ENCODE data around the gene ACTL8. TPM values are rescaled to one million over a fixed set of nuclear protein-coding genes. Genes with fewer than 3 reads are reported as not detected.

Gene ACTL8
- total and polyA plus RNA-seq, 2 experiments from 2014 or later = 0.38 to 0.71 TPM

DNA sequence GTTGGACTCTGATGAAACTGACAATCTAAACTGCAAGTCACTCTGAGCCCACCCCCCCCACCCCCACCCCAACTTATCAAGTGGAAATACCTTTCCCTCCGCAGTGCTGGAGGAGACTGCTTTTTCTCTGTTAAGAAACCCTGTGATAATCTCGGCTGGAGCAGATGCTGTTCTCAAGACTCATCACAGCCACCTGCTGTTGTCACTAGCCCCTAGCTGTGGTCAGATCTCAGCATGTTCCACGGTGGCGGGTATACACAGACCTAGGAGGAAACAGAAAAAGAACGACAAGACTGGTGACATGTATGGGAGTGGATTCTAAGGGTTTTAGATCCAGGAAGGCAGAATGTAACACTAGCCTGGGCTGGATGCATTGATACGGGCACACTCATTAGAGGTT is 2.3 kb downstream of the ACTL8 start:
- Histone ChIP-seq H3K9me2 (ENCODE audit: insufficient read depth) (no peaks in the 10 kb centered on the region), H3K4me1 (ENCODE audit: insufficient read depth) (no peaks in the 10 kb centered on the region), H3F3A (replicated peaks; ENCODE audit: low read depth) (no peaks in the 10 kb centered on the region), H2AFZ (no peak overlapping the region), H3K27ac (ENCODE audit: low read depth) (no peak overlapping the region), H3K4me3 (no peak overlapping the region), H3K36me3 (ENCODE audit: insufficient read depth) (peaks cover 7% of the 10 kb centered on the region; the same call in 1 of the 2 replicates), H3K4me2 (no peak overlapping the region), H3K27me3 (ENCODE audit: insufficient read depth) (no peaks in the 10 kb centered on the region), H3K79me2 (replicated peaks; ENCODE audit: insufficient read depth) (no peaks in the 10 kb centered on the region), H4K20me1 (replicated peaks; ENCODE audit: insufficient read depth) (no peaks in the 10 kb centered on the region)
- no peak for ATAC-seq
- no peak for DNase-seq (ENCODE audit: low spot score)
- Mint-ChIP-seq H3K27me3 (ENCODE audit: insufficient read depth, low read depth, poor library complexity) (peaks cover 22% of the 10 kb centered on the region), H3K4me1 (no peaks in the 10 kb centered on the region; the same call in 2 of the 3 replicates), H3K36me3 (ENCODE audit: low read depth) (peaks cover 44% of the 10 kb centered on the region), H3K9me3 (peaks cover 72% of the 10 kb centered on the region), H3K27ac (no peak overlapping the region), H3K4me3 (no peak overlapping the region)
- TF ChIP-seq ZNF114 (CRISPR knock-in tag; IDR thresholded peaks at IDR 0.05) (no peak), JUNB (IDR thresholded peaks at IDR 0.05; ENCODE audit: unreplicated experiment) (no peak), NANOG (IDR thresholded peaks at IDR 0.05; ENCODE audit: borderline replicate concordance) (no peak), STAT1 (IDR thresholded peaks at IDR 0.05; ENCODE audit: unreplicated experiment) (no peak), CREB1 (CRISPR knock-in tag; IDR thresholded peaks at IDR 0.05; ENCODE audit: low read depth) (no peak), EZH2phosphoT487 (IDR thresholded peaks at IDR 0.05; ENCODE audit: unreplicated experiment) (no peak), EZH2 (IDR thresholded peaks at IDR 0.05; ENCODE audit: low read depth, unreplicated experiment) (no peak), POLR2AphosphoS5 (IDR thresholded peaks at IDR 0.05; ENCODE audit: low read depth) (no peak), ZNF331 (CRISPR knock-in tag; IDR thresholded peaks at IDR 0.05; ENCODE audit: low read depth) (no peak)
- TF ChIP-seq, protein P1, sequence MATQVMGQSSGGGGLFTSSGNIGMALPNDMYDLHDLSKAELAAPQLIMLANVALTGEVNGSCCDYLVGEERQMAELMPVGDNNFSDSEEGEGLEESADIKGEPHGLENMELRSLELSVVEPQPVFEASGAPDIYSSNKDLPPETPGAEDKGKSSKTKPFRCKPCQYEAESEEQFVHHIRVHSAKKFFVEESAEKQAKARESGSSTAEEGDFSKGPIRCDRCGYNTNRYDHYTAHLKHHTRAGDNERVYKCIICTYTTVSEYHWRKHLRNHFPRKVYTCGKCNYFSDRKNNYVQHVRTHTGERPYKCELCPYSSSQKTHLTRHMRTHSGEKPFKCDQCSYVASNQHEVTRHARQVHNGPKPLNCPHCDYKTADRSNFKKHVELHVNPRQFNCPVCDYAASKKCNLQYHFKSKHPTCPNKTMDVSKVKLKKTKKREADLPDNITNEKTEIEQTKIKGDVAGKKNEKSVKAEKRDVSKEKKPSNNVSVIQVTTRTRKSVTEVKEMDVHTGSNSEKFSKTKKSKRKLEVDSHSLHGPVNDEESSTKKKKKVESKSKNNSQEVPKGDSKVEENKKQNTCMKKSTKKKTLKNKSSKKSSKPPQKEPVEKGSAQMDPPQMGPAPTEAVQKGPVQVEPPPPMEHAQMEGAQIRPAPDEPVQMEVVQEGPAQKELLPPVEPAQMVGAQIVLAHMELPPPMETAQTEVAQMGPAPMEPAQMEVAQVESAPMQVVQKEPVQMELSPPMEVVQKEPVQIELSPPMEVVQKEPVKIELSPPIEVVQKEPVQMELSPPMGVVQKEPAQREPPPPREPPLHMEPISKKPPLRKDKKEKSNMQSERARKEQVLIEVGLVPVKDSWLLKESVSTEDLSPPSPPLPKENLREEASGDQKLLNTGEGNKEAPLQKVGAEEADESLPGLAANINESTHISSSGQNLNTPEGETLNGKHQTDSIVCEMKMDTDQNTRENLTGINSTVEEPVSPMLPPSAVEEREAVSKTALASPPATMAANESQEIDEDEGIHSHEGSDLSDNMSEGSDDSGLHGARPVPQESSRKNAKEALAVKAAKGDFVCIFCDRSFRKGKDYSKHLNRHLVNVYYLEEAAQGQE (IDR thresholded peaks at IDR 0.05; ENCODE audit: unreplicated experiment) = no peak
- TF ChIP-seq, protein P2, sequence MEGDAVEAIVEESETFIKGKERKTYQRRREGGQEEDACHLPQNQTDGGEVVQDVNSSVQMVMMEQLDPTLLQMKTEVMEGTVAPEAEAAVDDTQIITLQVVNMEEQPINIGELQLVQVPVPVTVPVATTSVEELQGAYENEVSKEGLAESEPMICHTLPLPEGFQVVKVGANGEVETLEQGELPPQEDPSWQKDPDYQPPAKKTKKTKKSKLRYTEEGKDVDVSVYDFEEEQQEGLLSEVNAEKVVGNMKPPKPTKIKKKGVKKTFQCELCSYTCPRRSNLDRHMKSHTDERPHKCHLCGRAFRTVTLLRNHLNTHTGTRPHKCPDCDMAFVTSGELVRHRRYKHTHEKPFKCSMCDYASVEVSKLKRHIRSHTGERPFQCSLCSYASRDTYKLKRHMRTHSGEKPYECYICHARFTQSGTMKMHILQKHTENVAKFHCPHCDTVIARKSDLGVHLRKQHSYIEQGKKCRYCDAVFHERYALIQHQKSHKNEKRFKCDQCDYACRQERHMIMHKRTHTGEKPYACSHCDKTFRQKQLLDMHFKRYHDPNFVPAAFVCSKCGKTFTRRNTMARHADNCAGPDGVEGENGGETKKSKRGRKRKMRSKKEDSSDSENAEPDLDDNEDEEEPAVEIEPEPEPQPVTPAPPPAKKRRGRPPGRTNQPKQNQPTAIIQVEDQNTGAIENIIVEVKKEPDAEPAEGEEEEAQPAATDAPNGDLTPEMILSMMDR (conservative IDR thresholded peaks at IDR 0.05; ENCODE audit: low read depth in 2 of 2) = no peak
- TF ChIP-seq, protein P3, sequence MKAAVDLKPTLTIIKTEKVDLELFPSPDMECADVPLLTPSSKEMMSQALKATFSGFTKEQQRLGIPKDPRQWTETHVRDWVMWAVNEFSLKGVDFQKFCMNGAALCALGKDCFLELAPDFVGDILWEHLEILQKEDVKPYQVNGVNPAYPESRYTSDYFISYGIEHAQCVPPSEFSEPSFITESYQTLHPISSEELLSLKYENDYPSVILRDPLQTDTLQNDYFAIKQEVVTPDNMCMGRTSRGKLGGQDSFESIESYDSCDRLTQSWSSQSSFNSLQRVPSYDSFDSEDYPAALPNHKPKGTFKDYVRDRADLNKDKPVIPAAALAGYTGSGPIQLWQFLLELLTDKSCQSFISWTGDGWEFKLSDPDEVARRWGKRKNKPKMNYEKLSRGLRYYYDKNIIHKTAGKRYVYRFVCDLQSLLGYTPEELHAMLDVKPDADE (IDR thresholded peaks at IDR 0.05) = no peak
- TF ChIP-seq, protein P4, sequence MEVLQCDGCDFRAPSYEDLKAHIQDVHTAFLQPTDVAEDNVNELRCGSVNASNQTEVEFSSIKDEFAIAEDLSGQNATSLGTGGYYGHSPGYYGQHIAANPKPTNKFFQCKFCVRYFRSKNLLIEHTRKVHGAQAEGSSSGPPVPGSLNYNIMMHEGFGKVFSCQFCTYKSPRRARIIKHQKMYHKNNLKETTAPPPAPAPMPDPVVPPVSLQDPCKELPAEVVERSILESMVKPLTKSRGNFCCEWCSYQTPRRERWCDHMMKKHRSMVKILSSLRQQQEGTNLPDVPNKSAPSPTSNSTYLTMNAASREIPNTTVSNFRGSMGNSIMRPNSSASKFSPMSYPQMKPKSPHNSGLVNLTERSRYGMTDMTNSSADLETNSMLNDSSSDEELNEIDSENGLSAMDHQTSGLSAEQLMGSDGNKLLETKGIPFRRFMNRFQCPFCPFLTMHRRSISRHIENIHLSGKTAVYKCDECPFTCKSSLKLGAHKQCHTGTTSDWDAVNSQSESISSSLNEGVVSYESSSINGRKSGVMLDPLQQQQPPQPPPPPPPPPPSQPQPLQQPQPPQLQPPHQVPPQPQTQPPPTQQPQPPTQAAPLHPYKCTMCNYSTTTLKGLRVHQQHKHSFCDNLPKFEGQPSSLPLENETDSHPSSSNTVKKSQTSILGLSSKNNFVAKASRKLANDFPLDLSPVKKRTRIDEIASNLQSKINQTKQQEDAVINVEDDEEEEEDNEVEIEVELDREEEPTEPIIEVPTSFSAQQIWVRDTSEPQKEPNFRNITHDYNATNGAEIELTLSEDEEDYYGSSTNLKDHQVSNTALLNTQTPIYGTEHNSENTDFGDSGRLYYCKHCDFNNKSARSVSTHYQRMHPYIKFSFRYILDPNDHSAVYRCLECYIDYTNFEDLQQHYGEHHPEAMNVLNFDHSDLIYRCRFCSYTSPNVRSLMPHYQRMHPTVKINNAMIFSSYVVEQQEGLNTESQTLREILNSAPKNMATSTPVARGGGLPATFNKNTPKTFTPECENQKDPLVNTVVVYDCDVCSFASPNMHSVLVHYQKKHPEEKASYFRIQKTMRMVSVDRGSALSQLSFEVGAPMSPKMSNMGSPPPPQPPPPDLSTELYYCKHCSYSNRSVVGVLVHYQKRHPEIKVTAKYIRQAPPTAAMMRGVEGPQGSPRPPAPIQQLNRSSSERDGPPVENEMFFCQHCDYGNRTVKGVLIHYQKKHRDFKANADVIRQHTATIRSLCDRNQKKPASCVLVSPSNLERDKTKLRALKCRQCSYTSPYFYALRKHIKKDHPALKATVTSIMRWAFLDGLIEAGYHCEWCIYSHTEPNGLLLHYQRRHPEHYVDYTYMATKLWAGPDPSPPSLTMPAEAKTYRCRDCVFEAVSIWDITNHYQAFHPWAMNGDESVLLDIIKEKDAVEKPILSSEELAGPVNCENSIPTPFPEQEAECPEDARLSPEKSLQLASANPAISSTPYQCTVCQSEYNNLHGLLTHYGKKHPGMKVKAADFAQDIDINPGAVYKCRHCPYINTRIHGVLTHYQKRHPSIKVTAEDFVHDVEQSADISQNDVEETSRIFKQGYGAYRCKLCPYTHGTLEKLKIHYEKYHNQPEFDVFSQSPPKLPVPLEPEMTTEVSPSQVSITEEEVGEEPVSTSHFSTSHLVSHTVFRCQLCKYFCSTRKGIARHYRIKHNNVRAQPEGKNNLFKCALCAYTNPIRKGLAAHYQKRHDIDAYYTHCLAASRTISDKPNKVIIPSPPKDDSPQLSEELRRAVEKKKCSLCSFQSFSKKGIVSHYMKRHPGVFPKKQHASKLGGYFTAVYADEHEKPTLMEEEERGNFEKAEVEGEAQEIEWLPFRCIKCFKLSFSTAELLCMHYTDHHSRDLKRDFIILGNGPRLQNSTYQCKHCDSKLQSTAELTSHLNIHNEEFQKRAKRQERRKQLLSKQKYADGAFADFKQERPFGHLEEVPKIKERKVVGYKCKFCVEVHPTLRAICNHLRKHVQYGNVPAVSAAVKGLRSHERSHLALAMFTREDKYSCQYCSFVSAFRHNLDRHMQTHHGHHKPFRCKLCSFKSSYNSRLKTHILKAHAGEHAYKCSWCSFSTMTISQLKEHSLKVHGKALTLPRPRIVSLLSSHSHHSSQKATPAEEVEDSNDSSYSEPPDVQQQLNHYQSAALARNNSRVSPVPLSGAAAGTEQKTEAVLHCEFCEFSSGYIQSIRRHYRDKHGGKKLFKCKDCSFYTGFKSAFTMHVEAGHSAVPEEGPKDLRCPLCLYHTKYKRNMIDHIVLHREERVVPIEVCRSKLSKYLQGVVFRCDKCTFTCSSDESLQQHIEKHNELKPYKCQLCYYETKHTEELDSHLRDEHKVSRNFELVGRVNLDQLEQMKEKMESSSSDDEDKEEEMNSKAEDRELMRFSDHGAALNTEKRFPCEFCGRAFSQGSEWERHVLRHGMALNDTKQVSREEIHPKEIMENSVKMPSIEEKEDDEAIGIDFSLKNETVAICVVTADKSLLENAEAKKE (CRISPR knock-in tag; IDR thresholded peaks at IDR 0.05) = no peak
